Measurements from ENCODE around the gene TRAF3.

- TF ChIP-seq, protein P1, sequence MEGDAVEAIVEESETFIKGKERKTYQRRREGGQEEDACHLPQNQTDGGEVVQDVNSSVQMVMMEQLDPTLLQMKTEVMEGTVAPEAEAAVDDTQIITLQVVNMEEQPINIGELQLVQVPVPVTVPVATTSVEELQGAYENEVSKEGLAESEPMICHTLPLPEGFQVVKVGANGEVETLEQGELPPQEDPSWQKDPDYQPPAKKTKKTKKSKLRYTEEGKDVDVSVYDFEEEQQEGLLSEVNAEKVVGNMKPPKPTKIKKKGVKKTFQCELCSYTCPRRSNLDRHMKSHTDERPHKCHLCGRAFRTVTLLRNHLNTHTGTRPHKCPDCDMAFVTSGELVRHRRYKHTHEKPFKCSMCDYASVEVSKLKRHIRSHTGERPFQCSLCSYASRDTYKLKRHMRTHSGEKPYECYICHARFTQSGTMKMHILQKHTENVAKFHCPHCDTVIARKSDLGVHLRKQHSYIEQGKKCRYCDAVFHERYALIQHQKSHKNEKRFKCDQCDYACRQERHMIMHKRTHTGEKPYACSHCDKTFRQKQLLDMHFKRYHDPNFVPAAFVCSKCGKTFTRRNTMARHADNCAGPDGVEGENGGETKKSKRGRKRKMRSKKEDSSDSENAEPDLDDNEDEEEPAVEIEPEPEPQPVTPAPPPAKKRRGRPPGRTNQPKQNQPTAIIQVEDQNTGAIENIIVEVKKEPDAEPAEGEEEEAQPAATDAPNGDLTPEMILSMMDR (conservative IDR thresholded peaks at IDR 0.05; ENCODE audit: low read depth, low read length) = no peak
- TF ChIP-seq EZH2 (IDR thresholded peaks at IDR 0.05; ENCODE audit: borderline replicate concordance, low read depth, low read length, poor library complexity, severe bottlenecking) = no peak
Measured at GRCh38 chr14:102897299-102898027, 120.2 kb downstream of the TRAF3 start.

All from A673 (cell line).